Panc1 (cell line): Measurements from ENCODE around the gene ZNF672. TPM values are rescaled to one million over a fixed set of nuclear protein-coding genes. Genes with fewer than 3 reads are reported as not detected.

Experiments used
- ATAC-seq: fragments of 200-7000 bp; cut with Tn5 transposase; 2 replicates; pipeline ENCODE4 v1.9.1; 2020; ENCODE audit warnings: mild to moderate bottlenecking, moderate library complexity
- BruUV-seq: library from RNA; stranded (reverse); fragments of 400-500 nt; replicated peaks from 2 replicates; lab custom pipeline; 2021; lab: Mats Ljungman, UMichigan
- CTCF ChIA-PET: fragments of 300-600 bp; sonication (Branson Sonifier 250); formaldehyde crosslinking; loops from one replicate; lab custom pipeline; 2022; ENCODE audit warnings: antibody characterized with exemption; lab: Charles Lee
- POLR2A ChIA-PET: fragments of 300-600 bp; sonication (Branson Sonifier 250); formaldehyde crosslinking; loops from one replicate; lab custom pipeline; 2022; ENCODE audit warnings: antibody characterized with exemption; lab: Charles Lee
- DNase-seq: peaks from one replicate; pipeline ENCODE4 v3.0.0-alpha.2; 2010; ENCODE audit warnings: low read depth, low spot score
- H3K27ac ChIP-seq: 2 replicates; pipeline ENCODE4 v1.5.1; 2011; ENCODE audit warnings: mild to moderate bottlenecking, low read length, inconsistent platforms
- H3K27me3 ChIP-seq: fragments of 200-500 bp; sonication (Bioruptor generic); 2 replicates; pipeline ENCODE4 v1.6.0; 2014; ENCODE audit warnings: low read length, inconsistent platforms; ENCODE audit not compliant: control insufficient read depth, insufficient read depth
- H3K36me3 ChIP-seq: fragments of 200-500 bp; sonication (Bioruptor generic); 2 replicates; pipeline ENCODE4 v1.5.1; 2014; ENCODE audit warnings: inconsistent platforms, mild to moderate bottlenecking, low read length, moderate library complexity; ENCODE audit not compliant: control insufficient read depth, insufficient read depth
- H3K4me1 ChIP-seq: 2 replicates; pipeline ENCODE4 v1.5.1; 2011; ENCODE audit warnings: inconsistent platforms, mild to moderate bottlenecking, low read length, moderate library complexity; ENCODE audit not compliant: control insufficient read depth, insufficient read depth
- H3K4me3 ChIP-seq, 2 experiments: 2 replicates each; pipeline ENCODE4 v1.5.1; 2011 to 2012; ENCODE audit warnings: low read depth in 2 of 2, low read length in 2 of 2, mild to moderate bottlenecking in 2 of 2, inconsistent platforms in 1 of 2, moderate library complexity in 1 of 2
- H3K9me3 ChIP-seq: fragments of 200-500 bp; sonication (Bioruptor generic); 2 replicates; pipeline ENCODE4 v1.5.1; 2014; ENCODE audit warnings: low read depth, mild to moderate bottlenecking, inconsistent platforms, low read length, moderate library complexity; ENCODE audit not compliant: control insufficient read depth, insufficient read depth
- CTCF ChIP-seq: fragments of 450-650 bp; IDR thresholded peaks from 2 replicates; pipeline ENCODE4 v1.5.1; 2017; ENCODE audit warnings: mild to moderate bottlenecking
- POLR2AphosphoS5 ChIP-seq: IDR thresholded peaks from 2 replicates; pipeline ENCODE4 v1.6.1; 2012; ENCODE audit warnings: mild to moderate bottlenecking, low read depth, low read length, moderate library complexity
- REST ChIP-seq, 2 experiments: IDR thresholded peaks; 2 replicates each; pipeline ENCODE4 v1.6.1; 2011 to 2012; ENCODE audit warnings: low read depth in 2 of 2, control low read depth in 1 of 2, low read length in 1 of 2, mild to moderate bottlenecking in 1 of 2, moderate library complexity in 1 of 2; ENCODE audit not compliant: insufficient read depth in 1 of 2
- SIN3A ChIP-seq: IDR thresholded peaks from 2 replicates; pipeline ENCODE4 v1.6.1; 2012; ENCODE audit warnings: low read depth, mild to moderate bottlenecking, low read length, moderate library complexity, borderline replicate concordance; ENCODE audit not compliant: insufficient read depth
- TCF7L2 ChIP-seq: IDR thresholded peaks from 2 replicates; pipeline ENCODE4 v1.6.1; 2011; ENCODE audit warnings: mild to moderate bottlenecking, low read depth, low read length, inconsistent platforms
- in situ Hi-C: cut with HindIII; loops from 2 replicates; pipeline ENCODE4 v1.10.0; 2016; ENCODE audit warnings: low sequenced_read_pairs, low pct_unique_long_range_greater_than_20kb
- intact Hi-C: fragments of 100-400 bp; cut with micrococcal nuclease; formaldehyde crosslinking; loops from one replicate; pipeline ENCODE4 v1.10.0; 2022; ENCODE audit not compliant: unreplicated experiment
- total RNA-seq: library from RNA; stranded (reverse); gene quantifications from one replicate; pipeline ENCODE4 v1.2.1, GENCODE V29; 2021; ENCODE audit not compliant: unreplicated experiment

Gene ZNF672
- total RNA-seq, 1 experiment from 2014 or later = 36.2 TPM

GRCh38 chr1:248822148-248823032 is 15.6 kb upstream of the ZNF672 start:
- intact Hi-C loops (no loop called here), in situ Hi-C loops (no loop called here)
- ATAC-seq = no peak
- no peak overlapping the region for H3K4me3 ChIP-seq
- peaks cover 15% of the 10 kb centered on the region for H3K4me1 ChIP-seq
- POLR2A ChIA-PET = no interaction called here
- H3K27me3 ChIP-seq = no peaks in the 10 kb centered on the region
- CTCF ChIA-PET = no interaction called here
- no TSS peak for BruUV-seq
- no peak for TF ChIP-seq REST (IDR thresholded peaks at IDR 0.05; ENCODE audit: insufficient read depth in 1 of 2, low read depth in 2 of 2, low read length in 1 of 2)
- TF ChIP-seq POLR2AphosphoS5 = no peak
- TF ChIP-seq TCF7L2 = no peak
- no peak for TF ChIP-seq CTCF
- TF ChIP-seq SIN3A = no peak
- no peaks in the 10 kb centered on the region for H3K36me3 ChIP-seq
- no peaks in the 10 kb centered on the region for H3K9me3 ChIP-seq
- H3K27ac ChIP-seq = no peak overlapping the region
- no peak for DNase-seq

GRCh38 chr1:248823517-248824001 is 14.5 kb upstream of the ZNF672 start:
- ChIA-PET POLR2A (no interaction called here), CTCF (no interaction called here)
- DNase-seq = no peak
- BruUV-seq = no TSS peak
- H3K36me3 ChIP-seq = no peaks in the 10 kb centered on the region
- TF ChIP-seq CTCF (no peak), REST (IDR thresholded peaks at IDR 0.05; ENCODE audit: insufficient read depth in 1 of 2, low read depth in 2 of 2, low read length in 1 of 2) (no peak), TCF7L2 (no peak), SIN3A (no peak), POLR2AphosphoS5 (no peak)
- ATAC-seq = no peak
- H3K4me3 ChIP-seq = no peak overlapping the region; a peak in 1 of 4 replicates
- H3K4me1 ChIP-seq = peaks cover 15% of the 10 kb centered on the region
- intact Hi-C loops (no loop called here), in situ Hi-C loops (no loop called here)
- no peaks in the 10 kb centered on the region for H3K27me3 ChIP-seq
- H3K27ac ChIP-seq = no peak overlapping the region
- no peaks in the 10 kb centered on the region for H3K9me3 ChIP-seq
